B cell (primary cell): ENCODE measurements around the gene ZNF45. TPM values are rescaled to one million over a fixed set of nuclear protein-coding genes. Genes with fewer than 3 reads are reported as not detected.

Source experiments
- ATAC-seq: fragments of 200-7000 bp; cut with Tn5 transposase; one replicate; pipeline ENCODE4 v1.10.0; 2021; ENCODE audit warnings: low read depth, mild to moderate bottlenecking, moderate number of reproducible peaks, moderate library complexity
- CTCF ChIA-PET: fragments of 350-600 bp; sonication (Branson Sonifier 250); formaldehyde crosslinking; loops from one replicate; lab custom pipeline; 2021; ENCODE audit warnings: antibody characterized with exemption, inconsistent platforms; lab: Charles Lee
- POLR2A ChIA-PET: fragments of 350-600 bp; sonication (Branson Sonifier 250); formaldehyde crosslinking; loops from one replicate; lab custom pipeline; 2021; ENCODE audit warnings: antibody characterized with exemption; lab: Charles Lee
- DNase-seq: peaks from one replicate; pipeline ENCODE4 v3.0.0; 2013
- H2AFZ ChIP-seq: 2 replicates; pipeline ENCODE4 v1.6.1; 2012; ENCODE audit warnings: mild to moderate bottlenecking, low read depth, low read length; ENCODE audit not compliant: insufficient read depth, poor library complexity, severe bottlenecking
- H3K27ac ChIP-seq, 2 donors: 1 replicate in 1 of 2; 2 replicates in 1 of 2; pipeline ENCODE4 v1.5.1; 2012 to 2013; ENCODE audit warnings: low read length in 2 of 2, mild to moderate bottlenecking in 2 of 2, moderate library complexity in 1 of 2
- H3K27me3 ChIP-seq, 4 experiments: fragments of 200-600 bp in 1 of 4; sonication (generic) in 1 of 4; replicated peaks in 1 of 4; 1 replicate in 2 of 4; 2 replicates in 2 of 4; pipeline versions ENCODE4 v1.6.1 to v1.7.0; 2013 to 2016; ENCODE audit warnings: low read length in 3 of 4, mild to moderate bottlenecking in 2 of 4, mixed read lengths in 1 of 4, moderate library complexity in 1 of 4; ENCODE audit not compliant: insufficient read depth in 4 of 4, control insufficient read depth in 3 of 4; ENCODE audit errors: control extremely low read depth in 1 of 4
- H3K36me3 ChIP-seq, 2 experiments: replicated peaks in 1 of 2; 1 replicate in 1 of 2; 2 replicates in 1 of 2; pipeline versions ENCODE4 v1.6.1 to v1.7.1; 2013; ENCODE audit warnings: low read length in 1 of 2; ENCODE audit not compliant: insufficient read depth in 2 of 2, control insufficient read depth in 1 of 2; ENCODE audit errors: control extremely low read depth in 1 of 2, extremely low read depth in 1 of 2
- H3K4me1 ChIP-seq, 2 donors: fragments of 200-600 bp in 1 of 2; sonication (generic) in 1 of 2; 1 replicate in 1 of 2; 2 replicates in 1 of 2; pipeline versions ENCODE4 v1.5.1 to v1.6.1; 2013 to 2017; ENCODE audit warnings: low read length in 2 of 2; ENCODE audit not compliant: control insufficient read depth in 2 of 2, insufficient read depth in 2 of 2
- H3K4me2 ChIP-seq: replicated peaks from 2 replicates; pipeline ENCODE3; 2012; ENCODE audit warnings: mild to moderate bottlenecking, low read depth, low read length; ENCODE audit not compliant: poor library complexity, severe bottlenecking
- H3K4me3 ChIP-seq, 5 experiments: fragments of 200-600 bp in 1 of 5; sonication (generic) in 1 of 5; 1 replicate in 3 of 5; 2 replicates in 2 of 5; pipeline versions ENCODE4 v1.5.1 to v1.7.0; 2011 to 2016; ENCODE audit warnings: low read length in 4 of 5, mild to moderate bottlenecking in 4 of 5, low read depth in 2 of 5, control low read depth in 1 of 5, moderate library complexity in 1 of 5; ENCODE audit not compliant: insufficient read depth in 1 of 5; ENCODE audit errors: control extremely low read depth in 1 of 5, extremely low read depth in 1 of 5
- H3K79me2 ChIP-seq: fragments of 200-600 bp; sonication (generic); one replicate; pipeline ENCODE4 v1.6.0; 2016; ENCODE audit warnings: low read length; ENCODE audit not compliant: control insufficient read depth, insufficient read depth
- H3K9ac ChIP-seq: fragments of 200-600 bp; sonication (generic); 2 replicates; pipeline ENCODE4 v1.6.1; 2017; ENCODE audit warnings: mild to moderate bottlenecking, low read length, moderate library complexity
- H3K9me3 ChIP-seq, 3 donors: one replicate each; pipeline versions ENCODE4 v1.6.1 to v1.7.1; 2013; ENCODE audit warnings: low read length in 2 of 3; ENCODE audit not compliant: control insufficient read depth in 2 of 3, insufficient read depth in 1 of 3; ENCODE audit errors: control extremely low read depth in 1 of 3
- H4K20me1 ChIP-seq: 2 replicates; pipeline ENCODE4 v1.6.0; 2012; ENCODE audit warnings: mild to moderate bottlenecking, low read length; ENCODE audit not compliant: insufficient read depth, control insufficient read depth, poor library complexity, severe bottlenecking
- H3K27ac Mint-ChIP-seq: one replicate; pipeline ENCODE4 v1.8.0; 2021; ENCODE audit warnings: mixed read lengths
- H3K27me3 Mint-ChIP-seq: one replicate; pipeline ENCODE4 v1.8.0; 2021; ENCODE audit warnings: mixed read lengths
- H3K4me1 Mint-ChIP-seq: one replicate; pipeline ENCODE4 v1.8.0; 2021; ENCODE audit warnings: mixed read lengths
- H3K4me3 Mint-ChIP-seq: one replicate; pipeline ENCODE4 v1.8.0; 2021; ENCODE audit warnings: mixed read lengths
- H3K9me3 Mint-ChIP-seq: one replicate; pipeline ENCODE4 v1.8.0; 2022; ENCODE audit warnings: mixed read lengths; ENCODE audit not compliant: insufficient read depth
- EZH2 ChIP-seq: IDR thresholded peaks from 2 replicates; pipeline ENCODE4 v1.6.1; 2012; ENCODE audit warnings: borderline replicate concordance, low read depth, mild to moderate bottlenecking, moderate library complexity, low read length; ENCODE audit not compliant: insufficient read depth, poor library complexity, severe bottlenecking
- WGBS: methylation state at CpG from one replicate; pipeline ENCODE4 v1.1.5; 2013; ENCODE audit warnings: missing lambda C conversion rate; ENCODE audit not compliant: insufficient coverage; 5-methylcytosine and 5-hydroxymethylcytosine counted together
- intact Hi-C: fragments of 100-400 bp; cut with micrococcal nuclease; formaldehyde crosslinking; loops from one replicate; pipeline ENCODE4 v1.10.0; 2022
- polyA plus RNA-seq: library from polyadenylated mRNA; depleted of rRNA; stranded (reverse); fragments of >200 nt; gene quantifications from 2 replicates; pipeline ENCODE4 v1.2.3, GENCODE V29; 2012
- total RNA-seq, 2 donors: library from RNA; stranded (reverse); fragments of 120-200 nt in 1 of 2; gene quantifications; 1 replicate in 1 of 2; 2 replicates in 1 of 2; pipeline versions ENCODE4 v1.2.3 to v1.2.4, GENCODE V29; 2013 to 2022
- TF ChIP-seq, protein P1 (sequence below): fragments of 200-600 bp; IDR thresholded peaks from one replicate; pipeline ENCODE4 v1.8.0; 2022; ENCODE audit warnings: antibody characterized with exemption, mild to moderate bottlenecking

Gene ZNF45
- total and polyA plus RNA-seq, 2 donors (not counting 1 experiment from before 2014, with no cell fraction given), result 10.6 to 30.1 TPM

DNA sequence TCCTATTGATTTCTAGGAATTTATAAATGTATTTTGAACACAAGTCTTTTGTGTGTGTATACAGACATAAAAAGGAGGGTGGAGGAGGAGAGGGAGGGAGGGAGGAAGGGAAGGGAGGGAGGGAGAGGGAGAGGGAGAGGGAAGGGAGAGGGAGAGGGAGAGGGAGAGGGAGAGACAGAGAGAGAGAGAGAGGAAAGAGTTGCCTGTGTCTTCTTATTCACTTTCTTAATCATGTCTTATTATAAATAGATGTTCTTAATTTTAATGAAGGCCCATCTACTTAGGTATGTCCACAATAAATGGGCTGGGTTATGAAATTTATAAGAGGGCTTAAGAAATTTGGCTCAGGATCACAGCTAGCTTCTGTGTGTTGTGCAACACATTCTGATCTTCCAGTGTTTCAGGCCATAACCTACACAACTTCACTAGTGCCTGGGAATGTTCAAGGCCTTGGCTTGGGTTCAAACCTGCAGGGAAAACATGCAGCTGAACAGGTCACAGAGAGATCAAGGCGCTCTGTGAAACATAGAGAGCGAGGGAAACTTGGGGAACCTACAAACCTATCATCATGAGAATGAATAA is 39.3 kb downstream of the ZNF45 start:
- Histone ChIP-seq H2AFZ (no peak overlapping the region), H3K79me2 (no peaks in the 10 kb centered on the region), H3K27ac (no peak overlapping the region), H3K4me1 (peaks cover under 1% of the 10 kb centered on the region in 2 donors), H3K4me2 (no peak overlapping the region), H4K20me1 (no peaks in the 10 kb centered on the region), H3K27me3 (no peaks in the 10 kb centered on the region), H3K4me3 (no peak overlapping the region), H3K9ac (no peak overlapping the region), H3K9me3 (peaks cover 5 to 19% (median 13%) of the 10 kb centered on the region in 3 donors), H3K36me3 (peaks cover 0 to 4% of the 10 kb centered on the region in 2 experiments)
- H3K4me3 Mint-ChIP-seq, result no peak overlapping the region
- ChIA-PET CTCF (no interaction called here), POLR2A (no interaction called here)
- ATAC-seq (no peak), DNase-seq (no peak)
- H3K9me3 Mint-ChIP-seq, result peaks cover 15% of the 10 kb centered on the region
- H3K27me3 Mint-ChIP-seq, result no peaks in the 10 kb centered on the region
- H3K4me1 Mint-ChIP-seq, result peaks cover 4% of the 10 kb centered on the region
- intact Hi-C loops, result no loop called here
- no peak for TF ChIP-seq EZH2
- TF ChIP-seq, protein P1, sequence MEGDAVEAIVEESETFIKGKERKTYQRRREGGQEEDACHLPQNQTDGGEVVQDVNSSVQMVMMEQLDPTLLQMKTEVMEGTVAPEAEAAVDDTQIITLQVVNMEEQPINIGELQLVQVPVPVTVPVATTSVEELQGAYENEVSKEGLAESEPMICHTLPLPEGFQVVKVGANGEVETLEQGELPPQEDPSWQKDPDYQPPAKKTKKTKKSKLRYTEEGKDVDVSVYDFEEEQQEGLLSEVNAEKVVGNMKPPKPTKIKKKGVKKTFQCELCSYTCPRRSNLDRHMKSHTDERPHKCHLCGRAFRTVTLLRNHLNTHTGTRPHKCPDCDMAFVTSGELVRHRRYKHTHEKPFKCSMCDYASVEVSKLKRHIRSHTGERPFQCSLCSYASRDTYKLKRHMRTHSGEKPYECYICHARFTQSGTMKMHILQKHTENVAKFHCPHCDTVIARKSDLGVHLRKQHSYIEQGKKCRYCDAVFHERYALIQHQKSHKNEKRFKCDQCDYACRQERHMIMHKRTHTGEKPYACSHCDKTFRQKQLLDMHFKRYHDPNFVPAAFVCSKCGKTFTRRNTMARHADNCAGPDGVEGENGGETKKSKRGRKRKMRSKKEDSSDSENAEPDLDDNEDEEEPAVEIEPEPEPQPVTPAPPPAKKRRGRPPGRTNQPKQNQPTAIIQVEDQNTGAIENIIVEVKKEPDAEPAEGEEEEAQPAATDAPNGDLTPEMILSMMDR, result no peak
- H3K27ac Mint-ChIP-seq, result no peak overlapping the region
- no CpG with 5 or more reads among the region's 2 CpGs for WGBS

DNA sequence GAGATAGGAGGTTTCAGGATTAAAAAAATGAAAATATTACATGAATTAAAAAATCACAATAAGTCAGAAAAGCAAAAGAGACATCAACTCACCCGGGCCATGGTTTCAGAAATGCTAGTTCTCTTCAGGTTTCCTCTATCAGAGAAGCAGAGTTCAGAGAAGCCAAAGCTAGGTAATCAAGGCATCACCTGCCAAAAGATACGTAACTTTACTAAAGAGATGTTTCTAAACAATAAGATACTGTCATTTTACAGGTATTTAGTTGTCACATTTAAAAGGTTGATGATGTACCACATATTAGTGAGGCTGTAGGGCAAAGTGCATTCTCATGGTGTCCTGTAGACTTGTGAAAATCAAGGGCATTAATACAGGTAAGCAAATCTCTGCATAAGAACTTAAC is 51.2 kb downstream of the ZNF45 start, which contains the start of gene ZNF404:
Gene ZNF404 (minus strand): TSS at position 101 of the 400 bp plus-strand sequence.
- Histone ChIP-seq H3K4me3 (no peak within 1 kb of the TSS), H3K4me2 (no peak within 1 kb of the TSS), H3K27me3 (no peaks in the 10 kb centered on the region), H3K9ac (no peak within 1 kb of the TSS), H3K36me3 (peaks cover 0 to 6% of the 10 kb centered on the region in 2 experiments), H3K4me1 (no peaks in the 10 kb centered on the region), H3K27ac (no peak within 1 kb of the TSS), H3K79me2 (no peaks in the 10 kb centered on the region), H2AFZ (no peak within 1 kb of the TSS), H4K20me1 (no peaks in the 10 kb centered on the region), H3K9me3 (peaks cover 12 to 54% (median 30%) of the 10 kb centered on the region in 3 donors)
- no peaks in the 10 kb centered on the region for H3K4me1 Mint-ChIP-seq
- no peaks in the 10 kb centered on the region for H3K27me3 Mint-ChIP-seq
- ChIA-PET CTCF (no interaction called here), POLR2A (no interaction called here)
- no peak within 1 kb of the TSS for H3K4me3 Mint-ChIP-seq
- no peak for DNase-seq
- TF ChIP-seq EZH2, result no peak
- TF ChIP-seq, protein P1, result no peak
- WGBS, result no CpG with 5 or more reads among the region's 2 CpGs
- H3K9me3 Mint-ChIP-seq, result peaks cover 33% of the 10 kb centered on the region
- no peak for ATAC-seq
- intact Hi-C loops, result no loop called here
- no peak within 1 kb of the TSS for H3K27ac Mint-ChIP-seq
